ENCODE measurements around the gene UBAC1.
A peak's percentile ranks its signal among the peaks of the same experiment; 100 is the strongest.
"Not testable (repeated sequence)": the region's sequence is repeated elsewhere in the genome, so short reads cannot be mapped to it uniquely, and the experiment has no call there.

Gene UBAC1

DNA sequence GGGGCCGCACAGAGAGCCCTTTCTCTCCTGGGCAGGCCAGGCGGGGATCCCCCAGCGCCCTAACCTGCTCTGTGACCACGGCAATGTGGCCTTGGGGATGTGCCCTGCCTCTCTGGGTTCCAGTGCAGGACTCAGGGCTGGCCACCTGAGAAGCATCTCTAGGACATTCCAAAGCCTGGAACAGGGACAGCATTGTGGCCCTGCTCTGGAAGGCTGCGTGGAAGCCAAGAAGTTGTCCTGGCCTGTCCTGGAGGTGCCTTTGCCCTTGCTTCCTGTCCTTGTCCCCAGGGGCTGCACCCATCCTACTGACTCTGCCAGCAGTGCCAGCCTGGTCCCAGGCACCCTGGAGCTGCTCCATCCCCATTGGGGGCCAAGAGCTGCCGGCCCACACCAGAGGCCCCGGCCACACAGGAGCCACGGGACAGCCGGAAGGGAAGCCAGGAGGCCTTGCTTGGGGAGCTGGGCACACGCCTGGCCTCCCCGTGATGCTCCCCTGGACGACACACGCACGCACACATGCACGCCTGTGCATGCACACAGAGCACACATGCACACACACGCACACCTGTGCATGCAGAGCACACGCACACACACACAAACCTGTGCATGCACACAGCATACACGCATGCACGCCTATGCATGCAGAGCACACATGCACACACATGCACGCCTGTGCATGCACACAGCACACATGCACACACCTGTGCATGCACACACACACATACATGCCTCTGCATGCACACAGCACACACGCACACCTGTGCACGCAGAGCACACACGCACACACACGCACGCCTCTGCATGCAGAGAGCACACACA is 33.8 kb downstream of the UBAC1 start:
- H3K4me1 Mint-ChIP-seq (ENCODE audit: low read depth), result peaks cover 58% of the 10 kb centered on the region
- H3K9me3 Mint-ChIP-seq, result no peaks in the 10 kb centered on the region
- H3K36me3 Mint-ChIP-seq (ENCODE audit: low read depth), result peaks cover 93% of the 10 kb centered on the region
- intact Hi-C loops (cut with micrococcal nuclease), result loop anchor here (2.0 to 10.0 kb wide), 2 partner anchors 21 to 63 kb away; partner anchors contain the start of gene CAMSAP1
- H3K27me3 Mint-ChIP-seq, result no peaks in the 10 kb centered on the region
- no peak overlapping the region for H3K4me3 Mint-ChIP-seq
- peak overlapping the region; percentile 69 for H3K27ac Mint-ChIP-seq

DNA sequence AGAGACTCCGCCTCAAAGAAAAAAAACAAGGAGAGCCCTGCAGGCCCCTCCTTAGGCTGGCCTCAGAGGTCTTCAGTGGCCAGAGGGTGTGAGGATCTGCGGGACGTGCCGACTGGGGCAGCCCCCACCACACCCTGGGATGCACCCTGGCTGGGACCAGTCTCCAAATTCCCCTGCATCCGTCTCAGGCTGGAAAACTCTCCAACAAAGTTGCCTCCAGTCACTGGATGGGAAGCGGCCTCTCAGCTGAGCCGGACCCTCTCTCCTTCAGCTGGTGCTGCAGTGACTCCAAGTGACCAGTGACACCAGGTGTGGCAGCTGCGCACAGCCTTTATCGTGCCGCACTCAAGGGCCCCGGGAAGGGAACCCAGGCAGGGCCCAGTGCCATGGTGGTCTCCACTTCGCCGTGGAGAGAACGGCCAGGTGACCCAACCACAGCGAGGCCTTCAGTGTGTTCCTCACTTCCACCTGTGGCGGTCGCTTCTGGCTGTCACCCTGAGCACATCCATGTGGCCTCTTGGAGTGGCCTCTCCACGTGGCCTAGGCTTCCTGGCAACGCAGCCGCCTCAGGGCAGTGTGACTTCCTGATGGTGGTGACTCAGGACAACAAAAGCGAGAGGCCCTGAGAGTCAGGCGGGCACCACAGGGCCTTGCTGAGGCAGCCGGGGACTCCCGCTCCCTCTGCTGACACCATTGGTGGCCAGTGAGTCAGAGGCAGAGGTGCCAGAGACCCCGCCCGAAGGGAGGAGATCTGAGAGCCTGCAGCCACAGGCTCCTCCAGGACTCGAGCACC is 34.6 kb downstream of the UBAC1 start:
- H3K9me3 Mint-ChIP-seq, result no peaks in the 10 kb centered on the region
- peaks cover 93% of the 10 kb centered on the region for H3K36me3 Mint-ChIP-seq (ENCODE audit: low read depth)
- peak overlapping the region; percentile 69 for H3K27ac Mint-ChIP-seq
- H3K4me3 Mint-ChIP-seq, result no peak overlapping the region
- H3K27me3 Mint-ChIP-seq, result no peaks in the 10 kb centered on the region
- peaks cover 58% of the 10 kb centered on the region for H3K4me1 Mint-ChIP-seq (ENCODE audit: low read depth)
- intact Hi-C loops (cut with micrococcal nuclease), result loop anchor here (2.0 to 10.0 kb wide), 2 partner anchors 20 to 62 kb away; partner anchors contain the start of gene CAMSAP1

DNA sequence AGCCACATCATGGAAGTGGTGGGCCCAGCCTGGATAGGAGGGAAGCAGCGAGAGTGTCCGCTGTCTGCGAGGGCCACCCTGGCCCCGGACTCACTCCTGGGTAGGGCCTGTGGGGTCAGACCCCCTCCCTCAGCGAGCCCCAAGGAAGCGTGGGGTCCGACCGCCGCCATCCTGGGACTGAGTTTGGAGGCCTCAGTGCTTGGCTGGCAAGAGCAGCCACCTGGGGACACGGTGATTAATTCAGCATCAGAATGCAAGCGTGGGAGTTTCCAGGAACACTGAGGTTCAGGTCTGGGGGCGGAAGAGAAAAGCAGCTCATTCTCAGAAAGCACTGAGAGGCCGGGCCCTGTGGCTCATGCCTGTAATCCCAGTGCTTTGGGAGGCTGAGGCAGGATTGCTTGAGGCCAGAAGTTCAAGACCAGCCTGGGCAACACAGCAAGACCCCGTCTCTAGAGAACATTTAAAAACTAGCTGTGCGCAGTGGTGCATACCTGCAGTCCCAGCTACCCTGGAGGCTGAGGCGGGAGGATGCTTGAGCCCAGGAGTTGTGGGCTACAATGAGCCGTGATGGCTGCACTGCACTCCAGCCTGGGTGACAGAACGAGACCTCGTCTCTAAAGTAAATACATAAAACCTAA is 35.6 kb downstream of the UBAC1 start:
- H3K27ac Mint-ChIP-seq, result peak overlapping the region; percentile 69
- no peak overlapping the region for H3K4me3 Mint-ChIP-seq

DNA sequence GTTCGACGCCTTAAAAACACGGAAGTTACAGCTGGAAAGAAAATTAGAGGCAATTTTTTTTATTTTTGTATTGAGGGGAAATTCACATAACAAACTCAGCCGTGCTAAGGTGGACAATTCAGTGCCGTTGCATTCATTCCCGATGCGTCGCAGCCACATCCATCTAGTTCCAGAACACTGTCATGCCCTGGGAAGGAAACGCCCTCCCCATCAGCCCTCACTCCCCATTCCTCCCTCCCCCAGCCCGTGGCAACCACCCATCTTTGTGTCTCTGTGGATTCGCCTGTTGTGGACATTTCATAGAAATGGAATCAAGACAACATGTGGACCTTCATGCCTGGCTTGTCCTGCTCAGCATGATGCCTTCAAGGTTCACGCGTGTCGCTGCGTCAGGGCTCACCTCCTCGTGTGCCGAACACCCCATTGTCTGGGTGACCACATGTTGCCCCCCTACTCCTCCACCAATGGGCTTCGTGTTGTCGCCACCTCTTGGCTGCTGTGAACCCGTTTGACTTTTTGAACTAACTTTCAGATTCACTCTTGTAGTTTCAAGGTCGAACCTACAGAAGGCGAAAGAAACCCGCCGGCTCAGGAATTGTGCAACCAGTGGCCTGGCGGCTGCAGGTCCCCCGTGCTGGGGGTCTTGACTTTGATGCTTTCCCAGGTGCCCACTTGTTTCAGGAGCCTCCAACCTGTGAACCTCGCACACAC is 36.4 kb downstream of the UBAC1 start:
- Mint-ChIP-seq H3K9me3 (no peaks in the 10 kb centered on the region), H3K4me1 (ENCODE audit: low read depth) (peaks cover 49% of the 10 kb centered on the region), H3K36me3 (ENCODE audit: low read depth) (peaks cover 86% of the 10 kb centered on the region), H3K4me3 (no peak overlapping the region), H3K27me3 (no peaks in the 10 kb centered on the region), H3K27ac (no peak overlapping the region)
- intact Hi-C loops (cut with micrococcal nuclease), result loop anchor here (10.0 kb wide), 1 partner anchor 60 kb away; no protein-coding TSS in a partner anchor

More for the DNA sequence above, 35.6 kb downstream of the UBAC1 start:
- no peaks in the 10 kb centered on the region for H3K27me3 Mint-ChIP-seq
- intact Hi-C loops (cut with micrococcal nuclease), result loop anchor here (2.0 to 10.0 kb wide), 2 partner anchors 19 to 61 kb away; partner anchors contain the start of gene CAMSAP1
- H3K36me3 Mint-ChIP-seq (ENCODE audit: low read depth), result peaks cover 91% of the 10 kb centered on the region
- H3K4me1 Mint-ChIP-seq (ENCODE audit: low read depth), result peaks cover 57% of the 10 kb centered on the region
- H3K9me3 Mint-ChIP-seq, result no peaks in the 10 kb centered on the region

DNA sequence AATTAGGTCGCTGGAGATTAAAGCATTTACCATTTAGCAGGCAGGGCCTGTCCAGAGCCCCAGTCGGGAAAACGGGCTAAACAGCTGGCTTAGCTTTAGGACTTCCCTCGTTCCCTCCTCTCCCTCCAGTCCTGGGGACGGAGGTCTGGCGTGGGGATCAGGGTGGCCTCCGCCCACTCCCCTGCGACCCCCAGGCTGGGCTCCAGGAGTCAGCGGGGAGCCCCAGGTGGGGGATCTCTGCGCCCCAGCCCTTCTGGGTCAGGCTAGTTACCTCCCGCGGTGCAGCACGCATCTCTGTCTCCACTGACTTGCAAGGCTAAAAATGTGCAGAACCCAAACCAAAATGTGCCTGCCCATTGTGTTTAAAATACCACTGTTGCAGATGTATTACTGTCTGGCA is 37.7 kb downstream of the UBAC1 start:
- intact Hi-C loops (cut with micrococcal nuclease), result loop anchor here (10.0 kb wide), 1 partner anchor 59 kb away; no protein-coding TSS in a partner anchor
- Mint-ChIP-seq H3K4me3 (no peak overlapping the region), H3K36me3 (ENCODE audit: low read depth) (peaks cover 86% of the 10 kb centered on the region), H3K4me1 (ENCODE audit: low read depth) (peaks cover 36% of the 10 kb centered on the region), H3K9me3 (peaks cover 12% of the 10 kb centered on the region), H3K27ac (no peak overlapping the region), H3K27me3 (no peaks in the 10 kb centered on the region)

DNA sequence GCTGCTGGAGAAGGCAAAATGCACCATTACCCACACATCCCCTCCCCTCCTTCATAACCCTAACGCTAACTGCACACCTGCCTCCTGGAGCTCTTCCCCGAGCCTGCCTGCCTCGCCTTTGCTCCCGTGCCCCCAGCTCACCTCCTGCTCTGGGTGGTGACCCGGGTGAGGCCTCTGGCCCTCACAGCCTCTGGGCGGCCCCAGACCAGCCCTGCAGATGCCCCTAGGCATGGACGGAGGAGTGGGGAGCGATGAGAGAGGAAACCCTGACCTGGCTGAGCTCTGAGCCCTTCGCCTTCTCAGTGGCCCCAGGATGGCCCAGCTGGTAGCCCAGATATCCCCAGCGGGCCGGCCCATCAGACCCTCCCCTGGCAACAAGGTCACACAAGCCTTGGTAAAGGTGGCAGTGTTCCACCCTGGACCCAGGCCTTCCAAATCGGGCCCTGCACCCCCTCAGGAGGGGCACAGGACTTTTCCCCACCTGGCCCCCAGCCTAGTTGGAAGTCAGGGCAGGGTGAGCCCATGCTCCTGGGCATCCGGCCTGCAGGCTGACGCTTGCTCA is 39.3 kb downstream of the UBAC1 start:
- H3K27me3 Mint-ChIP-seq, result no peaks in the 10 kb centered on the region
- no peak overlapping the region for H3K4me3 Mint-ChIP-seq
- peaks cover 20% of the 10 kb centered on the region for H3K4me1 Mint-ChIP-seq (ENCODE audit: low read depth)
- H3K36me3 Mint-ChIP-seq (ENCODE audit: low read depth), result peaks cover 90% of the 10 kb centered on the region
- intact Hi-C loops (cut with micrococcal nuclease), result loop anchor here (10.0 kb wide), 1 partner anchor 57 kb away; no protein-coding TSS in a partner anchor
- H3K9me3 Mint-ChIP-seq, result peaks cover 19% of the 10 kb centered on the region
- H3K27ac Mint-ChIP-seq, result no peak overlapping the region

DNA sequence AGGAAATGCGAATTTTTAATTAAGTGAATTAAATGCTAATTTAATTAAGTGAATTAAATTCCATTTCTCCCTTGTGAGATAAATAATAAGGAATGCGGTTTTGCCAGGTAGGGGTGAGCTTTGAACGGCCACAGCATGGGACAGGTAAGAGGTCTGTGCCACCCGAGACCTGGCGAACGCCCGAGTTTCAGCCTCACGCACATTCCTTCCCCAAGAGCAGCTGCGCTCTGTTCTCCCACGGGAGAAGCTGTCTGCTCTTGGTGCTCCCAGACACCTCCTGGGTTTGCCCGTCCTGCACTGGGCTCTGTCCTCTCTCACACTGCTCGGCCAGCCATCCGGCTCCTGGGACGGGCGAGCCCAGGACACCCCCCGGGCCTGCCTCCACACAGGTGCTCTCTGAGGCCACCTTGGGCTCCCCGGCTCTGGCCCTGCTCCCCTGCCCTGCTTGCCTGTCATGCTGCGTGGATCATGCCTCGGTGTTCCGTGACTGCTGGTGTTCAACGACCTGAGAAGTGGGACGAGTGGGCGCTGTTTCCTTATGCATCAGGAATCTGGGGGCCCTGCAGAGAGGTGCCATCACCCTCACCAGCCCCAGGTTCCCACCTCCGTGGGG is 40.1 kb downstream of the UBAC1 start:
- intact Hi-C loops (cut with micrococcal nuclease), result loop anchor here (10.0 kb wide), 1 partner anchor 56 kb away; no protein-coding TSS in a partner anchor
- H3K4me3 Mint-ChIP-seq, result no peak overlapping the region
- H3K36me3 Mint-ChIP-seq (ENCODE audit: low read depth), result peaks cover 88% of the 10 kb centered on the region

DNA sequence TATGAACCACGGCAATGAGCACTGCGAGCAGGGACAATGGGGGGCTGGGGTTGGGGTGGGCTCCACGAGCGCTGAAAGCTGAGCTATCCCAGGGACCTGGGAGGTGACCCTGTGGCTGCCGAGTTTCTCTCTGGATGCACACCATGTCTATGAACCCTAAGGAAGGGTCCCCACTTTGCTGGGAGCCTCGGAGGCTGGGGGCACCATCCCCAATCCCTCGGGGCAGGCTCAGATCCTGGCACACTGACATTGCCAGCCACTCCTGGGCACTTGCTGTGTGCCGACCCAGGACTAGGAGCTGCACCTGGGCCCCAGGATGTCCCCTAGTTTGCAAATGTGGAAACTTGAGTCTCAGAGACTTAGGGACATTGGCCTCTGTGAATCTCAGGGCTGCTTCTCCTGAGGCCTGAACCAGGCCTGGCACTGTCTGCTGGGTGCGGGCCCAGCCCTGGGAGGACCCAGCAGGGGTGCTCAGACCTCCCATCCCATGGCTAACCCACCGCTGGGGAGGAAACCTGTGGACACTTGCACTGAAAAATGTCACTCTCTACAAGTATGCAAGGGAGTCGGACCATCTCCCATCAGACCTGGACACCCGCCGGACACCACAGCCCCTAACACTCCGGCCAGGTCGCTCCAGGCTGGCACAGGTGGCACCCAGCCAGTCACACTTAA is 40.8 kb downstream of the UBAC1 start:
- Mint-ChIP-seq H3K4me1 (ENCODE audit: low read depth) (peaks cover 5% of the 10 kb centered on the region), H3K27me3 (no peaks in the 10 kb centered on the region), H3K27ac (no peak overlapping the region), H3K4me3 (no peak overlapping the region), H3K36me3 (ENCODE audit: low read depth) (peaks cover 88% of the 10 kb centered on the region), H3K9me3 (peaks cover 33% of the 10 kb centered on the region)
- intact Hi-C loops (cut with micrococcal nuclease), result loop anchor here (10.0 kb wide), 1 partner anchor 56 kb away; no protein-coding TSS in a partner anchor

More for the DNA sequence above, 40.1 kb downstream of the UBAC1 start:
- H3K27ac Mint-ChIP-seq, result no peak overlapping the region
- peaks cover 12% of the 10 kb centered on the region for H3K4me1 Mint-ChIP-seq (ENCODE audit: low read depth)
- H3K9me3 Mint-ChIP-seq, result peaks cover 26% of the 10 kb centered on the region
- H3K27me3 Mint-ChIP-seq, result no peaks in the 10 kb centered on the region

DNA sequence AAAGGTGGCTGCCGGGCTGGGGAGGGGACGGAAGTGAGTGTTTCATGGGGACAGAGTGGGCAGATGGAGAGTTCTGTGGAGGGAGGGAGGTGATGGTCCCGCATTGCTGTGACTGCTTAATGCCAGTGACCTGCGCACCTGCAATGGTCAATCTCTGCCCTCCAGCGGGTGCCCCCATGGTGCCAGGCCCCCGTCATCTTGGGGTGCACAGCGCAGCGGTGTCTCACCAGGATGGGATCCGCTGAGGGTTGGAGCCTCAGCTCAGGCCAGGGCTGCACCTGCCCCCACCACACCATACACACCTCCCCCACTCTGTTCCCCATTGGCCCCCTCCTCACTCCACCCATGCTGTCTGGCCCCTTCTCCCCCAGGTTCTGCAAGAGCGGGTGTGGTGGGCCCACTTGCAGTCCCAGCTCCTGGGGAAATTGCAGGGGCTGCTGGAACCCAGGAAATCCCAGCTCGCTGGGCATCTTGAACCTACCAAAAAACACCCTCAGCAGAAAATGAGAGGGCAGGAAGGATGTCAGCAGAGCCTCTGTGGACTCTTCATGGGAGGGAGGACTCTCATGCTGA is 41.8 kb downstream of the UBAC1 start:
- Mint-ChIP-seq H3K9me3 (peaks cover 43% of the 10 kb centered on the region), H3K36me3 (ENCODE audit: low read depth) (peaks cover 88% of the 10 kb centered on the region), H3K4me1 (ENCODE audit: low read depth) (no peaks in the 10 kb centered on the region)

DNA sequence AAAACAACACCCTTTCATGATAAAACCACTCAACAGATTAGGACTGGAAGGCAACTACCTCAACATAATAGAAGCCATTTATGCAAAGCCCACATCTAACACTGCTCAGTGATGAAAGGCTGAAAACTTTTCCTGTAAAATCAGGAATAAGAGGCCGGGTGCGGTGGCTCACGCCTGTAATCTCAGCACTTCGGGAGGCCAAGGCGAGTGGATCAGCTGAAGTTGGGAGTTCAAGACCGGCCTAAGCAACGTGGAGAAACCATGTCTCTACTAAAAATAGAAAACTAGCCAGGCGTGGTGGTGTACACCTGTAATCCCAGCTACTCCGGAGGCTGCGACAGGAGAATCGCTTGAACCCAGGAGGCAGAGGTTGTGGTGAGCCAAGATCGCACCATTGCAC is 44.9 kb downstream of the UBAC1 start:
- Mint-ChIP-seq H3K4me1 (ENCODE audit: low read depth) (peaks cover 12% of the 10 kb centered on the region), H3K36me3 (ENCODE audit: low read depth) (peaks cover 88% of the 10 kb centered on the region), H3K9me3 (peaks cover 43% of the 10 kb centered on the region)
- H3K27me3 Mint-ChIP-seq; intact Hi-C loops (cut with micrococcal nuclease); H3K27ac Mint-ChIP-seq; H3K4me3 Mint-ChIP-seq: not testable (repeated sequence)

More for the DNA sequence above, 41.8 kb downstream of the UBAC1 start:
- Mint-ChIP-seq H3K27ac (peak overlapping the region; percentile 19), H3K27me3 (no peaks in the 10 kb centered on the region), H3K4me3 (no peak overlapping the region)
- intact Hi-C loops (cut with micrococcal nuclease), result no loop called here

DNA sequence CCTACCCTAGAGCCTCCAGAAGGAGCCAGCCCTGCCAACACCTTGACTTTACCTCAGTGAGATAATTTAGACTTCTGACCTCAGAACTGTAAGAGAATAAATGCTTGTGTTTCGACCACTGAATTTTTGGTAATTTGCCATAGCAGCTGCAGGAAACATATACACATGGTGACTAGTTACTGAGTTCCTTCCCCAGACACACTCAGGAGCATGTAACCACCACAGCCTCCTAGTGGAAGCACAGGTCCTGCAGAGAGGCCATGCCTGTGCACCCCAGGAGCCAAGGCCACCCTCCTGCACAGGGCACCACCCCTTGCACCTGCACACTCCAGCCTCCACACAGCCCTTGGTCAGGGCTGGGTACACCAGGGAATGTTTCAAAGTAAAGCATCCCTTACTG is 46.3 kb downstream of the UBAC1 start:
- H3K4me1 Mint-ChIP-seq (ENCODE audit: low read depth), result peaks cover 24% of the 10 kb centered on the region
- H3K36me3 Mint-ChIP-seq (ENCODE audit: low read depth), result peaks cover 96% of the 10 kb centered on the region
- H3K9me3 Mint-ChIP-seq, result peaks cover 43% of the 10 kb centered on the region
- H3K4me3 Mint-ChIP-seq, result no peak overlapping the region
- H3K27me3 Mint-ChIP-seq, result no peaks in the 10 kb centered on the region
- H3K27ac Mint-ChIP-seq, result no peak overlapping the region
- intact Hi-C loops (cut with micrococcal nuclease), result no loop called here

DNA sequence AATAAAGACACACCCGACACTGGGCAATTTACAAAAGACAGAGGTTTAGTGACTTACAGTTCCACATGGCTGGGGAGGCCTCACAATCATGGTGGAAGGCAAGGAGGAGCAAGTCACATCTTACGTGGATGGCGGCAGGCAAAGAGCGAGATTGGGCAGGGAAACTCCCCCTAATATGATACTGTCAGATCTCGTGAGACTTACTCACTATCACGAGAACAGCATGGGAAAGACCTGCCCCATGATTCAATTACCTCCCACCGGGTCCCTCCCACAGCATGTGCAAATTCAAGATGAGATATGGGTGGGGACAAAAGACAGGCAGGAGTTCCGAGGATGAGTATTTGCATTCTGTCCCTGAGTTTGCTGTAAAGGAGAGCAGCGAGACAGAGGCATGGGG is 49.9 kb downstream of the UBAC1 start:
- H3K4me3 Mint-ChIP-seq; H3K27me3 Mint-ChIP-seq; intact Hi-C loops (cut with micrococcal nuclease): not testable (repeated sequence)
- H3K36me3 Mint-ChIP-seq (ENCODE audit: low read depth), result peaks cover 73% of the 10 kb centered on the region
- peaks cover 44% of the 10 kb centered on the region for H3K4me1 Mint-ChIP-seq (ENCODE audit: low read depth)
- peaks cover 18% of the 10 kb centered on the region for H3K9me3 Mint-ChIP-seq
- peak overlapping the region; percentile 11 for H3K27ac Mint-ChIP-seq

All from dendritic cell treated with granulocyte-macrophage colony-stimulating factor and Interleukin-4, amounts not matched to agents 40 ng/mL and 50 ng/mL, for 4 days (primary cell).